Right cardiac atrium (tissue), 5 donors: Measurements from ENCODE around the gene MAP2K5. TPM values are rescaled to one million over a fixed set of nuclear protein-coding genes. Genes with fewer than 3 reads are reported as not detected.
A peak's percentile ranks its signal among the peaks of the same experiment; 100 is the strongest.

Source experiments
- ATAC-seq, 2 donors: fragments of 200-7000 bp; cut with Tn5 transposase; one replicate each; pipeline versions ENCODE4 v1.8.0 to v1.9.1; 2020; ENCODE audit warnings: moderate library complexity in 2 of 2, mild to moderate bottlenecking in 1 of 2
- DNase-seq, 3 donors: peaks; one replicate each; pipeline ENCODE4 v3.0.0-alpha.2; 2020
- H3K27ac ChIP-seq: one replicate; pipeline ENCODE4 v1.5.1; 2013; ENCODE audit warnings: mild to moderate bottlenecking, low read length, control low read depth, moderate library complexity
- H3K27me3 ChIP-seq: one replicate; pipeline ENCODE4 v1.6.1; 2013; ENCODE audit not compliant: control insufficient read depth, insufficient read depth
- H3K4me1 ChIP-seq: one replicate; pipeline ENCODE4 v1.6.1; 2013; ENCODE audit warnings: low read length; ENCODE audit not compliant: control insufficient read depth, insufficient read depth
- H3K4me3 ChIP-seq: one replicate; pipeline ENCODE4 v1.5.1; 2013; ENCODE audit warnings: low read length, control low read depth
- H3K9me3 ChIP-seq: one replicate; pipeline ENCODE4 v1.6.1; 2013; ENCODE audit warnings: low read length; ENCODE audit not compliant: control insufficient read depth
- WGBS: extraction: QIAGEN DNeasy Blood & Tissue Kit; methylation state at CpG from one replicate; pipeline ENCODE4 v1.1.7; 2013; 5-methylcytosine and 5-hydroxymethylcytosine counted together
- intact Hi-C, 4 donors: fragments of 100-400 bp; cut with DNase I; formaldehyde crosslinking; loops; one replicate each; pipeline versions ENCODE4 v1.11.0 to v1.14.0; 2022 to 2023
- polyA plus RNA-seq: library from polyadenylated mRNA; stranded (reverse); fragments of 200-250 nt; gene quantifications from one replicate; pipeline ENCODE4 v1.2.3, GENCODE V29; 2013
- total RNA-seq, 4 donors: library from RNA; stranded (reverse); fragmentation: NEBNext Ultra II Directional; extraction: Animal tissue kit (Norgen Biotek cat#: 25700); gene quantifications; one replicate each; pipeline ENCODE4 v1.2.1, GENCODE V29; 2021
- donor health status: healthy with polysubstance abuse.
- donor health status: DM: no; HTN: yes; CAD: no.
- donor health status: DM: no; HTN: no; CAD: no.
- donor health status: DM: no; HTN: yes; CAD: no; lungs with severe emphysema.
- donor health status: DM: yes; HTN: yes; CAD: no.

Gene MAP2K5
- total and polyA plus RNA-seq, 5 donors = 9.0 to 16.6 (median 14.9) TPM

GRCh38 chr15:67803996-67804843 lies 261.7 kb downstream of the MAP2K5 start:
- ATAC-seq = peak in 1 of 2 donors; percentile 24
- 68% methylated on average over 27 of the region's 27 CpGs for WGBS
- H3K4me1 ChIP-seq = peaks cover 3% of the 10 kb centered on the region
- H3K27ac ChIP-seq = no peak overlapping the region
- peak in 1 of 3 donors; percentile 41 for DNase-seq
- H3K27me3 ChIP-seq = no peaks in the 10 kb centered on the region
- H3K4me3 ChIP-seq = no peak overlapping the region
- intact Hi-C loops = no loop called here
- no peaks in the 10 kb centered on the region for H3K9me3 ChIP-seq

GRCh38 chr15:67805008-67805665 lies 262.6 kb downstream of the MAP2K5 start:
- intact Hi-C loops = no loop called here
- Histone ChIP-seq H3K4me1 (peaks cover 3% of the 10 kb centered on the region), H3K4me3 (no peak overlapping the region), H3K27ac (no peak overlapping the region), H3K9me3 (no peaks in the 10 kb centered on the region), H3K27me3 (no peaks in the 10 kb centered on the region)
- 83% methylated on average over 17 of the region's 17 CpGs for WGBS
- ATAC-seq (peak in 1 of 2 donors; percentile 10), DNase-seq (no peak)

DNA sequence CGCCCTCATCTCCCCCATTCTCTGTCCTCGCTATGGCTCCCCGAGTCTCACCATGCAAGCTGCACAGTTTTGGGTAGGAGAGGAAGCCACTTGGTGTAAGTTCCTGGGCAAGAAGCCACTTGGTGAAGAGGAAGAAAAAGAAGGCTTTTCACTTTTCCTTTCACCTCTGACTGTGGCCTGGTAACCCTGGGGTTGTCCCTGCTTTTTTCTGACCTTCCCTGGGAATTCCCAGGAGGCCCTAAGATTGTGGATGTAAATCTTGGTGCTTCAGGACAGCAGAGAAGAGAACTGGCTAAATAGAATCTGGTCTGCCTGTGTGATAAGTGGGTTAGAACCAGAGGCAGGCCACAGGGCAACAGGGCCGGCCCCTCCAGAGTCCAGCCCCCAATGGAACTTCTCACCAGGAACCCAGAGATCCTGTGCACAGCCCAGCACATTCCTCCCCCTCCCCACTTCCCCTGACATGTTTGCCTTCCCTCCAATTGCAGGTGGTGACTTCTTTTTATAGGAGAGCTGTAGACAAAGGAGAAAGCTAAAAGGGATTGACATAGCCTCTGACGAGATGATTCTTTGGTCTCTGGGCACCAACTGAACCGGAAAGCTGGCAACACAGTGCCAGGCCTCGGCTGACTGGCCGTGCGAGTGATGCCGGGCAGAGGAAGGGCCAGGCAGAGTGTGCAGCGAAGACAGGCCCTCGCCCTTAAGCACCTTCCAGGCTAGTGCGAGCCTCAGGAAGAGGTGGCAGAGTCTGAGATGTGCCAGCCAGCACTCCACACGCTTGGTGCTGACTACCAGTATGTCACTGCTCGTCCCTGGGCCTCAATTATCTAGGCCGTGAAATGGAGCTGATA lies 263.4 kb downstream of the MAP2K5 start:
- Histone ChIP-seq H3K4me1 (peaks cover 3% of the 10 kb centered on the region), H3K9me3 (no peaks in the 10 kb centered on the region), H3K27me3 (no peaks in the 10 kb centered on the region), H3K27ac (no peak overlapping the region), H3K4me3 (no peak overlapping the region)
- 90% methylated on average over 16 of the region's 16 CpGs for WGBS
- ATAC-seq (no peak), DNase-seq (no peak)
- intact Hi-C loops = no loop called here

- 97% methylated on average over 18 of the region's 18 CpGs for WGBS
- intact Hi-C loops = no loop called here
- Histone ChIP-seq H3K27me3 (no peaks in the 10 kb centered on the region), H3K4me3 (no peak overlapping the region), H3K4me1 (peaks cover 3% of the 10 kb centered on the region), H3K9me3 (no peaks in the 10 kb centered on the region), H3K27ac (no peak overlapping the region)
- DNase-seq = no peak
- ATAC-seq = no peak
Observed at GRCh38 chr15:67806536-67806935, 264.0 kb downstream of the MAP2K5 start.

GRCh38 chr15:67807141-67807540 lies 264.6 kb downstream of the MAP2K5 start:
- WGBS = 95% methylated on average over 5 of the region's 5 CpGs
- ATAC-seq (no peak), DNase-seq (no peak)
- no peak overlapping the region for H3K27ac ChIP-seq
- H3K4me1 ChIP-seq = peaks cover 3% of the 10 kb centered on the region
- H3K4me3 ChIP-seq = no peak overlapping the region
- intact Hi-C loops = no loop called here
- H3K27me3 ChIP-seq = no peaks in the 10 kb centered on the region
- no peaks in the 10 kb centered on the region for H3K9me3 ChIP-seq

- no peak overlapping the region for H3K27ac ChIP-seq
- DNase-seq (no peak), ATAC-seq (no peak)
- no peak overlapping the region for H3K4me3 ChIP-seq
- H3K27me3 ChIP-seq = no peaks in the 10 kb centered on the region
- 98% methylated on average over 7 of the region's 7 CpGs for WGBS
- H3K9me3 ChIP-seq = no peaks in the 10 kb centered on the region
- intact Hi-C loops = no loop called here
- H3K4me1 ChIP-seq = peaks cover 3% of the 10 kb centered on the region
Observed at GRCh38 chr15:67807836-67808235, 265.3 kb downstream of the MAP2K5 start.

DNA sequence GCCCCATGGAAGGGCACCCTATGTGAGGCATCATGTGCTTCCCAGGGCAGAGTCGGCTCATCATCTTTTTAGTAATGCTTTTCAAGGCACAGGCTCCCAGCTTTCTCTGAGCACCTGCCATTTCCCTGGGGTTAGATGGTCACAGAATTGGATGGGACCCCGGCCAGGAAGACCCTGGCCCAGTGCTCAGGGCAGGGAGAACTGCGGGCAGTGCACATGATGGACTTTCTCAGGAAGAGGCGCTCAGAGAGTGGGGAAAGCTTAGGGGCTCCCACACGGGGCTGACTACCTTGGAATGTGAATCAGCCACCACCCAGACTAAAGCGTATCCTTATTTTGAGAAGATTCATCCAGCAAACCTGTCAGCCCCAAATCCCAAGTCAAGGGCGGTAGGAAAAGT lies 266.3 kb downstream of the MAP2K5 start:
- Histone ChIP-seq H3K4me3 (no peak overlapping the region), H3K4me1 (peaks cover 3% of the 10 kb centered on the region), H3K27ac (no peak overlapping the region), H3K9me3 (no peaks in the 10 kb centered on the region), H3K27me3 (no peaks in the 10 kb centered on the region)
- 93% methylated on average over 7 of the region's 7 CpGs for WGBS
- no peak for ATAC-seq
- no peak for DNase-seq
- intact Hi-C loops = no loop called here

DNA sequence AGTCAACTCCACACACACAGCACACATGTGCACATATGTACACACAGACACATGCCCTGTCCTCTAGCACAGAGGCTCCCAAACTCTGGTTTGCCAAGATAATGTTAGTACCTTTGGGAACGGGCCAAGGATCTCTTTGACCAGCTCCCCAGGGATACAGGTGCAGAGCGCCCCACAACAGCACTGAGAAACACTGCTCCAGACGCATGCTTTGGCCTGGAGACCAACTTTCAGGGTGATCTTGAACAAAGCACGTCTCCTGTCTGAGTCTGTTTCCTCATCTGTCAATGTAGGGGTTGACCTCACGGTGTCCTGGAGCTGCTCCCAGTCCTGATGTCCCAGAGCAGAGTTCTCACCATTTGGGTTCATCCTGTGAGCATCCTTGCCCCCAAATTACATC lies 266.9 kb downstream of the MAP2K5 start:
- Histone ChIP-seq H3K9me3 (no peaks in the 10 kb centered on the region), H3K4me3 (no peak overlapping the region), H3K27me3 (no peaks in the 10 kb centered on the region), H3K27ac (no peak overlapping the region), H3K4me1 (no peaks in the 10 kb centered on the region)
- intact Hi-C loops = no loop called here
- DNase-seq = no peak
- WGBS = 89% methylated on average over 5 of the region's 5 CpGs
- ATAC-seq = no peak

DNA sequence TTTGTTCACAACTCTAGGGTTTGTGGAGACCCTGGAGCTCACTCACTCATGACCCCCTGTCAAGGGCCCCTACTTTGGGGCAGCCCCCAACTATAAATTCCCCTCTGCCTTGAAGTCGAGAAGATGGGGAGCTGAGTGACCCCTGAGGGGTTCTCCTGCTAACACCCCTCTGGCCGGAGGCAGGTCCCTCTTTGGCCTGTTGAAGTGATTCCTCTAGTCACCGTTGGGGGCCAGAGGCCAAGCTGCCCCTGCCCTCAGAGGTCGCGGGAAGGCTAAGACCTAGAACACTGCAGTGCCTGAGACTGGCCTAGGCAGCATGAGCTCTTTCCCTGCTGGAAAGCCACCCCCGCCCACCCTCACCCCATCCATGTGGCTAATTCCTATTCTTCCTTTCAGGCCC lies 267.4 kb downstream of the MAP2K5 start:
- Histone ChIP-seq H3K4me1 (no peaks in the 10 kb centered on the region), H3K4me3 (no peak overlapping the region), H3K9me3 (peaks cover under 1% of the 10 kb centered on the region), H3K27ac (no peak overlapping the region), H3K27me3 (no peaks in the 10 kb centered on the region)
- 92% methylated on average over 6 of the region's 6 CpGs for WGBS
- ATAC-seq (no peak), DNase-seq (no peak)
- intact Hi-C loops = no loop called here

DNA sequence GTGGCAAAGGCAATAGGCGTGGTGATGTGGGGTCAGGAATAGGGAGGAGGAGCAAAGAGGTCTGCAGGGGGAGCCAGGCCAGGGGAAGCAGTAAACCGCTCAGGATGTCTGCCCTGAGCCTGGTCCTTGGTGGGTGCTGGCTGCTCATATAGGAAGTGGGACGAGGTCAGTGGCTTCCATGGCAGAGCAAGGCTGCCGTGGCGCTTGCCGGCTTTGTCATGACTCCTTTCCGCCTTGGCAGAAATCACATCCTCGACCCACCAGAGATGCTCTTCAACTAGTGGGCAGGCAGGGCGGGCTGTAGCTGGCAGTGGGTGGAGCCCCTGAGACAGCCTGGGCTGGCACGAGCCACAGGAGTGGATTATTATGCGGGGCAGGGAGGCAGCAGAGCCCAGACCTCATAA lies 269.7 kb downstream of the MAP2K5 start:
- Histone ChIP-seq H3K27ac (no peak overlapping the region), H3K9me3 (peaks cover 4% of the 10 kb centered on the region), H3K4me1 (no peaks in the 10 kb centered on the region), H3K4me3 (no peak overlapping the region), H3K27me3 (no peaks in the 10 kb centered on the region)
- intact Hi-C loops = no loop called here
- ATAC-seq (no peak), DNase-seq (no peak)
- 59% methylated on average over 11 of the region's 11 CpGs for WGBS
